Fibroblast of lung (primary cell): ENCODE data around the gene AP3S2. TPM values are rescaled to one million over a fixed set of nuclear protein-coding genes. Genes with fewer than 3 reads are reported as not detected.

Experiments used
- DNase-seq, 2 donors: peaks; one replicate each; pipeline versions ENCODE4 v3.0.0 to v3.0.0-alpha.2; 2010; ENCODE audit warnings: low read depth in 2 of 2
- H2AFZ ChIP-seq: 2 replicates; pipeline ENCODE4 v1.5.1; 2012; ENCODE audit warnings: low read length, control low read depth, inconsistent platforms
- H3K27ac ChIP-seq: 2 replicates; pipeline ENCODE4 v1.5.1; 2011; ENCODE audit warnings: low read length, control low read depth; ENCODE audit not compliant: insufficient read depth
- H3K27me3 ChIP-seq: 2 replicates; pipeline ENCODE4 v1.5.1; 2011; ENCODE audit warnings: mild to moderate bottlenecking, low read length; ENCODE audit not compliant: control insufficient read depth, insufficient read depth
- H3K36me3 ChIP-seq: 2 replicates; pipeline ENCODE4 v1.5.1; 2011; ENCODE audit warnings: low read length; ENCODE audit not compliant: control insufficient read depth, insufficient read depth
- H3K4me1 ChIP-seq: 2 replicates; pipeline ENCODE4 v1.5.1; 2011; ENCODE audit warnings: low read length; ENCODE audit not compliant: control insufficient read depth, insufficient read depth; ENCODE audit errors: extremely low read depth
- H3K4me2 ChIP-seq: 2 replicates; pipeline ENCODE4 v1.5.1; 2011; ENCODE audit warnings: low read length, control low read depth; ENCODE audit not compliant: insufficient read depth; ENCODE audit errors: extremely low read depth
- H3K4me3 ChIP-seq, 4 experiments: fragments of 200-600 bp in 1 of 4; sonication (generic) in 1 of 4; replicated peaks in 1 of 4; 2 replicates each; pipeline ENCODE4 v1.5.1; 2011 to 2016; ENCODE audit warnings: low read length in 4 of 4, low read depth in 3 of 4, mild to moderate bottlenecking in 3 of 4, control low read depth in 2 of 4, inconsistent platforms in 1 of 4, mixed read lengths in 1 of 4; ENCODE audit not compliant: insufficient read depth in 1 of 4; ENCODE audit errors: control extremely low read depth in 1 of 4
- H3K79me2 ChIP-seq: 2 replicates; pipeline ENCODE4 v1.5.1; 2012; ENCODE audit warnings: mild to moderate bottlenecking, low read length, inconsistent platforms; ENCODE audit not compliant: control insufficient read depth, insufficient read depth
- H3K9ac ChIP-seq: 2 replicates; pipeline ENCODE4 v1.5.1; 2011; ENCODE audit warnings: mild to moderate bottlenecking, low read length, control low read depth; ENCODE audit not compliant: insufficient read depth
- H3K9me3 ChIP-seq: 2 replicates; pipeline ENCODE4 v1.5.1; 2012; ENCODE audit warnings: low read depth, low read length; ENCODE audit not compliant: control insufficient read depth, insufficient read depth
- H4K20me1 ChIP-seq: 2 replicates; pipeline ENCODE4 v1.5.1; 2011; ENCODE audit warnings: low read length; ENCODE audit not compliant: control insufficient read depth, insufficient read depth; ENCODE audit errors: extremely low read depth
- EZH2 ChIP-seq: IDR thresholded peaks from 2 replicates; pipeline ENCODE4 v1.5.1; 2012; ENCODE audit warnings: low read length, control low read depth, mild to moderate bottlenecking; ENCODE audit errors: missing control alignments
- polyA plus RNA-seq, 2 donors: library from polyadenylated mRNA; depleted of rRNA in 1 of 2; stranded (reverse) in 1 of 2; unstranded in 1 of 2; fragments of >200 nt; gene quantifications; 2 replicates each; pipeline ENCODE4 v1.2.1, GENCODE V29; 2011 to 2012; ENCODE audit warnings: missing spikeins in 1 of 2
- total RNA-seq: library from RNA; depleted of rRNA; stranded (reverse); fragments of >200 nt; gene quantifications from 2 replicates; pipeline ENCODE4 v1.2.1, GENCODE V29; 2014
- TF ChIP-seq, protein P1 (sequence below), 2 donors: IDR thresholded peaks in 1 of 2; conservative IDR thresholded peaks in 1 of 2; 1 replicate in 1 of 2; 2 replicates in 1 of 2; pipeline ENCODE4 v1.5.1; 2011 to 2012; ENCODE audit warnings: low read length in 2 of 2, control low read depth in 1 of 2, inconsistent platforms in 1 of 2, low read depth in 1 of 2, mild to moderate bottlenecking in 1 of 2

AP3S2 gene
- total and polyA plus RNA-seq, 2 donors (not counting 1 experiment from before 2014, with no cell fraction given) = 54.4 to 69.5 TPM

DNA sequence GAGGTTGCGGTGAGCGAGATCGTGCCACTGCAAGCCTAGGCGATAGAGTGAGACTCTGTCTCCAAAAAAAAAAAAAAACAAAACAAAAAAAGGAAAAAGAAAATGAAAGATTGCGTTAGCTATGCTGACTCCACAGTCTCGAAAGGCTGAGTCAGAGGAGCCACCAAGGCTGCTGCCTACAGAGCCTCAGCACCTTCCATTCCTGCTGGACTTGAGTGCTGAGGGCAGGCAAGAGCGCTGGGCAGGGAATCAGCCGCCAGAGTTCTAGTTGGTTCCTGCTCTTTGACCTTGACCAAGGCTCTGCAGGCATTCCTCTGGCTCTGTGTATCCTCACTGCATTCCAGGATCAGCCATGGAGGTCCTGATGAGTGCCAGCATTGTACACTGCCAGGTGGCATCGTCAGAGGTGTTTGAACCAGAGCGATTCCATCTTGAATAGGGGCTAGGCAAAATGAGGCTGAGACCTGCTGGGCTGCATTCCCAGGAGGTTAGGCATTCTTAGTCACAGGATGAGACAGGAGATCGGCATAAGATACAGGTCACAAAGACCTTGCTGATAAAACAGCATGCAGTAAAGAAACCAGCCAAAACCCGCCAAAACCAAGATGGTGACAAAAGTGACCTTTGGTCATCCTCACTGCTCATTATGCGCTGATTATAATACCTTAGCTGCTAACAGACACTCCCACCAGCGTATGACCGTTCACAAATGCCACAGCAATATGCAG, 111.7 kb downstream of the AP3S2 start:
- no peaks in the 10 kb centered on the region for H4K20me1 ChIP-seq
- H3K4me2 ChIP-seq = no peak overlapping the region
- peak; percentile 43 to 76 for DNase-seq
- H3K27ac ChIP-seq = no peak overlapping the region
- no peaks in the 10 kb centered on the region for H3K79me2 ChIP-seq
- no peaks in the 10 kb centered on the region for H3K9me3 ChIP-seq
- H3K36me3 ChIP-seq = peaks cover 5% of the 10 kb centered on the region
- H3K4me3 ChIP-seq = no peak overlapping the region
- no peaks in the 10 kb centered on the region for H3K27me3 ChIP-seq
- no peak overlapping the region for H2AFZ ChIP-seq
- TF ChIP-seq EZH2 = no peak
- TF ChIP-seq, protein P1, sequence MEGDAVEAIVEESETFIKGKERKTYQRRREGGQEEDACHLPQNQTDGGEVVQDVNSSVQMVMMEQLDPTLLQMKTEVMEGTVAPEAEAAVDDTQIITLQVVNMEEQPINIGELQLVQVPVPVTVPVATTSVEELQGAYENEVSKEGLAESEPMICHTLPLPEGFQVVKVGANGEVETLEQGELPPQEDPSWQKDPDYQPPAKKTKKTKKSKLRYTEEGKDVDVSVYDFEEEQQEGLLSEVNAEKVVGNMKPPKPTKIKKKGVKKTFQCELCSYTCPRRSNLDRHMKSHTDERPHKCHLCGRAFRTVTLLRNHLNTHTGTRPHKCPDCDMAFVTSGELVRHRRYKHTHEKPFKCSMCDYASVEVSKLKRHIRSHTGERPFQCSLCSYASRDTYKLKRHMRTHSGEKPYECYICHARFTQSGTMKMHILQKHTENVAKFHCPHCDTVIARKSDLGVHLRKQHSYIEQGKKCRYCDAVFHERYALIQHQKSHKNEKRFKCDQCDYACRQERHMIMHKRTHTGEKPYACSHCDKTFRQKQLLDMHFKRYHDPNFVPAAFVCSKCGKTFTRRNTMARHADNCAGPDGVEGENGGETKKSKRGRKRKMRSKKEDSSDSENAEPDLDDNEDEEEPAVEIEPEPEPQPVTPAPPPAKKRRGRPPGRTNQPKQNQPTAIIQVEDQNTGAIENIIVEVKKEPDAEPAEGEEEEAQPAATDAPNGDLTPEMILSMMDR (conservative IDR thresholded peaks at IDR 0.05 in 1 of 2, IDR thresholded peaks at IDR 0.05 in 1 of 2; ENCODE audit: low read depth in 1 of 2, low read length in 2 of 2) = no peak
- peaks cover 3% of the 10 kb centered on the region for H3K4me1 ChIP-seq
- no peak overlapping the region for H3K9ac ChIP-seq

DNA sequence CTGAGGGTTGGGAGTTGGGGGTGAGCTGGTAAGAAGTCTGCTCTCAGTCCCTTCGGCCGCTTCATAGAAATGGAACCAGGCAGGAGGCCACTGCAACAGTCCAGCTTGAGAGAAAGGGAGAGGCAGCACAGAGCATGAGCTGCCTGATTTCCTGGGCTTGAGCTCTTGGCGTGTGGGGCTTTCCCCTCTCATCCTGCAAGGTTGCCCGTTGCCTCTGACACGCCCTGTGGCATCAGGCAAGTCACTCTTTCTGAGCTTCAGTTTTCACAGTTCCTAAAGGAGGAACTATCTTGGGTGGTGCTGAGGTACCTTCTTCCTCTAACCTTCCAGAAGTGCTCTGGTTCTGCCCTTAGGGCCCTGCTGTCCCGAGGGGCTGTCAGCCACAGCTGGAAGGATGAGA, 112.7 kb downstream of the AP3S2 start:
- Histone ChIP-seq H3K36me3 (peaks cover 5% of the 10 kb centered on the region), H2AFZ (no peak overlapping the region), H3K9me3 (no peaks in the 10 kb centered on the region), H3K4me2 (no peak overlapping the region), H3K9ac (no peak overlapping the region), H3K27ac (no peak overlapping the region), H3K27me3 (no peaks in the 10 kb centered on the region), H3K4me1 (peaks cover 3% of the 10 kb centered on the region), H4K20me1 (no peaks in the 10 kb centered on the region), H3K79me2 (no peaks in the 10 kb centered on the region), H3K4me3 (no peak overlapping the region)
- TF ChIP-seq, protein P1 (conservative IDR thresholded peaks at IDR 0.05 in 1 of 2, IDR thresholded peaks at IDR 0.05 in 1 of 2; ENCODE audit: low read depth in 1 of 2, low read length in 2 of 2) = no peak
- no peak for TF ChIP-seq EZH2
- no peak for DNase-seq

DNA sequence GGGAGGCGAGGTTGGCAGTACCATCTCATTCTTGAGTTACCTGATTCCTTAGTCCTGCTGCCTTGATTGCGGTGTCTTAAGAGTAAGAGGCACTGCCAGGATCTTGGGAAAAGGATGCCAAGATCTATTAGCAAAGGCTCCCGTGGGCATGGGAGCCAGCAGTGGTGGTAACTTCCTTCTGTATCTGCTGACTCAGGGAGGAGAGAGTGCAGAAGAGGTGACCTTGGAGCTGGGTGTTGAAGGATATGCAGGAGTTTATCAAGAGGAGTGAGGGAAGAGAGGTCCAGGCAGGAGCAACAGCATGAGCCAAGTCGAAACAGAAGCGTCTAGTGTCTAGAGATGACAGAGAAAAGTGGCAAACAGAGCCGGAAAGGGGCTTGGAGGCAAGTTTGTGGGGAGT, 113.2 kb downstream of the AP3S2 start:
- H3K79me2 ChIP-seq = no peaks in the 10 kb centered on the region
- H2AFZ ChIP-seq = no peak overlapping the region
- no peaks in the 10 kb centered on the region for H4K20me1 ChIP-seq
- no peaks in the 10 kb centered on the region for H3K9me3 ChIP-seq
- H3K4me1 ChIP-seq = peaks cover 3% of the 10 kb centered on the region
- no peak overlapping the region for H3K9ac ChIP-seq
- H3K4me3 ChIP-seq = no peak overlapping the region
- H3K27me3 ChIP-seq = no peaks in the 10 kb centered on the region
- TF ChIP-seq EZH2 = no peak
- TF ChIP-seq, protein P1 (conservative IDR thresholded peaks at IDR 0.05 in 1 of 2, IDR thresholded peaks at IDR 0.05 in 1 of 2; ENCODE audit: low read depth in 1 of 2, low read length in 2 of 2) = no peak
- H3K4me2 ChIP-seq = no peak overlapping the region
- H3K27ac ChIP-seq = no peak overlapping the region
- no peak for DNase-seq
- H3K36me3 ChIP-seq = peaks cover 5% of the 10 kb centered on the region

Other genes with a start within 250 kb of the AP3S2 start
- 11.4 and 11.6 TPM in 2 replicates for gene KIF7, start 238.5 kb downstream of the AP3S2 start, total RNA-seq
- gene KIF7, start 238.5 kb downstream of the AP3S2 start, polyA plus RNA-seq = 2.9 and 3.6 TPM in 2 replicates
- 0.50 and 0.51 TPM in 2 replicates for gene PLIN1, start 214.6 kb downstream of the AP3S2 start, total RNA-seq
- 0.02 and 0.06 TPM in 2 replicates for gene PLIN1, start 214.6 kb downstream of the AP3S2 start, polyA plus RNA-seq
- 11.7 and 15.9 TPM in 2 replicates for gene PEX11A, start 203.2 kb downstream of the AP3S2 start, total RNA-seq
- 4.0 and 6.6 TPM in 2 replicates for gene PEX11A, start 203.2 kb downstream of the AP3S2 start, polyA plus RNA-seq
- under 0.01 and 0.17 TPM in 2 replicates for gene WDR93, start 203.2 kb downstream of the AP3S2 start, total RNA-seq
- 0.14 TPM in 1 of 2 replicates, not detected in the other for gene WDR93, start 203.2 kb downstream of the AP3S2 start, polyA plus RNA-seq
- 0.26 and 1.3 TPM in 2 replicates for gene MESP1, start 142.7 kb downstream of the AP3S2 start, total RNA-seq
- gene MESP1, start 142.7 kb downstream of the AP3S2 start, polyA plus RNA-seq = 0.06 TPM in 1 of 2 replicates, not detected in the other
- 0.77 and 0.99 TPM in 2 replicates for gene MESP2, start 117.7 kb downstream of the AP3S2 start, total RNA-seq
- gene MESP2, start 117.7 kb downstream of the AP3S2 start, polyA plus RNA-seq = 0.24 TPM in 1 of 2 replicates, not detected in the other
- 21.6 and 70.8 TPM in 2 replicates for gene ANPEP, start 79.1 kb downstream of the AP3S2 start, total RNA-seq
- gene ANPEP, start 79.1 kb downstream of the AP3S2 start, polyA plus RNA-seq = 72.8 and 116 TPM in 2 replicates
- gene ARPIN, start 19.0 kb upstream of the AP3S2 start, total RNA-seq = 13.2 and 13.9 TPM in 2 replicates
- gene ARPIN, start 19.0 kb upstream of the AP3S2 start, polyA plus RNA-seq = 13.4 and 16.6 TPM in 2 replicates
- gene ZNF710, start 107.3 kb upstream of the AP3S2 start, total RNA-seq = 5.9 and 9.4 TPM in 2 replicates
- 2.1 and 2.2 TPM in 2 replicates for gene ZNF710, start 107.3 kb upstream of the AP3S2 start, polyA plus RNA-seq
- gene IDH2, start 208.5 kb upstream of the AP3S2 start, total RNA-seq = 21.8 and 47.9 TPM in 2 replicates
- 39.9 and 66.0 TPM in 2 replicates for gene IDH2, start 208.5 kb upstream of the AP3S2 start, polyA plus RNA-seq